CD4-positive, alpha-beta T cell treated with Interleukin-6 at 100 ng/mL for 8 hours (primary cell): Measurements from ENCODE around the gene SLC37A2.
A peak's percentile ranks its signal among the peaks of the same experiment; 100 is the strongest.

Experiments
- DNase-seq: peaks from one replicate; pipeline ENCODE4 v3.0.0-alpha.2; 2020; ENCODE audit warnings: mixed read lengths, low spot score

SLC37A2 gene

DNA sequence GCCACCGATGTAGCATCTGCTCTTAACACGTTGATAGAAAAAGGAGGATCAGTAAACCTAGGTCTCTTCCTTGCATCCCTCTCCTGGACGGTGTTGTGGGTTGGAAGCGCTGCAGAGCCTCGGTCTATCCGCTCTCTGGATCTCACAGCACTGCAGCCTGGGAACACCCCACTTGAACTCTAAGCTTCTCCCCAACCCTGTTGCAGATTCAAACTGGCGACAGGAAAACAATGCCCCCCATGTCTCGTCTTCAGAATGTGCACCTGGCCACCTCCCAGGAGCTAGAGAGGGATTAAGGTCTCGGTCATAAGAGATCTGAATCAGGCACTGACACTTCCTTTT lies 47.9 kb downstream of the SLC37A2 start:
- no peak for DNase-seq

- peak; percentile 97 for DNase-seq
These were observed 48.5 kb downstream of the SLC37A2 start, which contains the start of gene TMEM218 for GRCh38 chr11:125111343-125112207. TMEM218 (minus strand) TSS chr11:125111626; CDS start chr11:125102241, 9,385 bp downstream.

DNA sequence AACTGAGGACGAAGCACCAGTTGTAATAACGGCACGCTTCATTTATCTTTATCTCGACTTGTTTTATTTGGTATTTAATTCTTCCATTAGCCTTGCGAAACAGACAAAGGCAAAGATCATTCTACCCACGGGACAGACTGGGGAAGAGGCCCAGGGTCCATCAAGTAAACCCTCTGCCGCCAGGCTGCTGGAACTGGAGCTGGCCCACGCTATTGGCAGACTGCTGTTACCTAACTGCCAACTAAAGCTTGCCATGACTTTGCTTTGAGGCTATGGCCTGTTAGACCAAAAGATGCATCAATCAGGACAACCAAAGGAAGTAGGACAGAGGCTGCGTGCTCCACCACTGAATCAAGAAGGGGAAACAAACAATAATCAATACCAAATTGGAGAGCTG lies 49.1 kb downstream of the SLC37A2 start:
- no peak for DNase-seq

- no peak for DNase-seq
These were observed 51.4 kb downstream of the SLC37A2 start for GRCh38 chr11:125114518-125114917.

DNA sequence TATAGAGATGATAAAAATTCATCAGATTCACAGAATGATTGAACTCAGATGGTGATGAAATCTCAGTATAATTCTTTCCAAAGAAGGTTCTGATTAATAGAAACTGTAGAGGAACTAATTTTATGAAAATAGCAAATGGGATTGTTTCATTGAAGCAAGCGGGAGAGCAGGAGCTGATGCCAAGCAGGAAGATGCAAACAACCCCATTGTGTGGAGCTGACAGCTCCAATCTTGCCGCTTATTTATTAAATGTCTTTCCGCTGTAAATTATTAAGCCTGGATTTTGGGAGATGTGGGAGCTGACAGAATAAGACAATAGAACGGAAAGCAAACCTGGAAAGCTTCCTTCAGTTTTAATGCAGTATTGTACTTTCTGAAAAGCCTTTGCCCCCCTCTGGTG lies 54.3 kb downstream of the SLC37A2 start:
- no peak for DNase-seq

DNA sequence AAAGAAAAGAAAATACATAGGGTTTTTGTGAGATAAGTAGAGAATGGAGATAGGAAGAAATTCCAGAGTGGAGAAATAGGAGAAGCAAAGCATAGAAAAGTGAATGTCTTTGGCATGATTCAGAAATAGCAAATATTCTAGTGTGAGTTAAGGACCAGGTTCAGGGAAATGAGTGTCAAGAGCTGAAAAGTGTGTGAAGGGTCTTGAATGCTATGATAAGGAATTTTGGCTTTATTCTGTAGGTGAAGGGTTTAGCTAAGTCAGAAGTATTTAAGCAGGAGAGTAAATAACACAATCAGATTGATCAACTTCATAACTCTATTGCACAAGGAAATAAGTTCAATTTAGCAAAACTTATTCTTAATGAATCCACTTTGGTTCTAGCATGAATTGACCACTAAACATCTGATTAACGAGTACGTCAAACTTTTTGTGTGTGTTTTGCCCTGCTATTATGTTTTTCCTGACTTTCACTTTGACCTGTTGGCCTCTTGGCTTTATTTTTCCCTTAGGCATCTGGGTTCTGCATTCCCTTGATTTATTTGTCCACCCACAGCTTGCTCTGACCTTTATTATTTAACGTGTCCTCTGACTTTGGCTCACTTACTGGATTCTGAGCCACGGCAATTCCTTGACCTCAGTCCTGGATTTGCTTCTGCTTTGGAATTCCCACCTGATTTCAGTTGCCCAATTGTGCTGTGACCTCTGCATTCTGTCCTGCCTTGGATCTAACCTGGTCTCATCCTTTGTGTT lies 60.3 kb downstream of the SLC37A2 start:
- no peak for DNase-seq

DNA sequence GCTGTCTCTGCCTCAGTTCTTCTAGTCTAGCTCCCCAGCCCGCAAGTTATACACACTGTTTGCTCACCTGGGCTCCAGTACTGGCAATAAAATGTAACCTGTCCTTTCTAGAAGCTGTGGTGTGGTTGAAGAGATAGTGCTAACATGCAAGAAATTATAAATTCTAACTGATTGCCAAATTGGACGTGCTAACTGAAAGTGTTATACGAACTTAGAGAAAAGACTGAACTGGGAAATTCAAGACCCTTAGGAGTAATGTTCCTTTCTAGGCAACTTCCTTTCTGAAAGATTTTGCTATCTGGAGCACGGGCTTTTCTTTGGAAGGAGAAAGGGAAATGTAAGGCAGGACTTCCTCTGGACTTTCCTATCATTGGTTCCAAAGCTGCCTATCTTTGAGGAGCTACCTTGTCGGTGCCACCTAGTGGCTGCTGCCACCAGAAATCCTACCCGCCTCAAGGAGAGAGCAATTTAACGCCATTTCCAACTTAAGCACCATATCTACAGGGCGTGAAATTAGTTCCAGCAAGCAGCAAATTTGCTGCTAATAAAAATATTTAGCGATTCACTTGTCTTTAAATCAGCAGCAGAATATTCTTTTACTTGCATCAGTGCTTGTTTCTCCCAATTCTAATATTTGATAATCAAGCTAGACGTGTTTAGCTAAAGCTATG lies 61.0 kb downstream of the SLC37A2 start:
- DNase-seq = peak; percentile 31

- no peak for DNase-seq
These were observed 61.5 kb downstream of the SLC37A2 start for GRCh38 chr11:125124618-125124992.

- no peak for DNase-seq
These were observed 65.3 kb downstream of the SLC37A2 start for GRCh38 chr11:125128450-125128849.

GRCh38 chr11:125129316-125129993 lies 66.3 kb downstream of the SLC37A2 start:
- DNase-seq = no peak

GRCh38 chr11:125132071-125132470 lies 69.0 kb downstream of the SLC37A2 start:
- no peak for DNase-seq

GRCh38 chr11:125132596-125132995 lies 69.5 kb downstream of the SLC37A2 start:
- DNase-seq = no peak

DNA sequence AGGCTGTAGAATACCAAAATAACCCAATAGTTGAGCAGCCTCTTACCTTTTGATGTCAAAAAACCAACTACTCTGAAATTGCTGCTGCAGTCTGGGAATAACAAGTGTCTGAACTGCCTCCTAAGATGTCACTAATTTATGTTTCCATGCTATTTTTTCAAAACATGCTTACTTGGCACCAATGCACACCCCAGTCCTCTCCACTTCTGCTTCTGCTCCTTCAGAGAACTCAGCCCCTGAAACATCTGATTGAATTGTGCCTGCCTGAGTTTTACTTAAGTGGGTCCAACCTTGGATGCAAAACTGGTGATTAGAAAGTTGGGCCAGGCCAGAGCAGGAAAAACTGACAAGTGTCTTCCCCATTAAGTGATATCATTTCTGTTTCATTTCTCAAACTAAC lies 72.9 kb downstream of the SLC37A2 start:
- DNase-seq = no peak

- DNase-seq = no peak
These were observed 75.9 kb downstream of the SLC37A2 start for GRCh38 chr11:125138966-125139365.

DNA sequence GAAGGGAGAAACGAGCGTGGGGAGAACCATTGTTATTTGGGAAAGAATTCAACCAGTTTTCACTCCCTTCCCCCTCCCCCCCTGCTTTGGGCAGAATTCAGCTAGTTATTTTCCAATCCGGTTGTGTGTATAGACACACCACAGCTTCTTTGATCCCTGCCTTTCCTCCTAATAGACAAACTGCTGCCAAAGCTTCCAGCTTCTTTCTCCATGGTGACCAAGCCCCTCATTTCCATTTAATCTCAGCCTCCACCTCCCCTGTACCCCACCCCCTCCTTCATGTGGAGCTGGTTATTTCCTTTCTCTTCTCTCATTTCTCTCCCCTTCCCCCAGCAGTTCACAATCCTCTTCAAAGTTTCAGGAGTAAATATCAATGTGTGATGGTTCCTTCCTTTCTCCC lies 76.7 kb downstream of the SLC37A2 start:
- no peak for DNase-seq
